Lower lobe of right lung (tissue), 2 donors: ENCODE measurements around the gene GFRA1. TPM values are rescaled to one million over a fixed set of nuclear protein-coding genes. Genes with fewer than 3 reads are reported as not detected.

Source experiments
- ATAC-seq, 2 donors: fragments of 200-7000 bp; cut with Tn5 transposase; one replicate each; pipeline ENCODE4 v1.9.1; 2020 to 2022; ENCODE audit warnings: mild to moderate bottlenecking in 2 of 2, moderate library complexity in 2 of 2
- DNase-seq: peaks from one replicate; pipeline ENCODE4 v3.0.0-alpha.2; 2020
- H3K27ac ChIP-seq: fragments of 200-600 bp; one replicate; pipeline ENCODE4 v1.8.0; 2022
- H3K27me3 ChIP-seq: fragments of 200-600 bp; one replicate; pipeline ENCODE4 v1.8.0; 2022; ENCODE audit warnings: low read depth
- H3K36me3 ChIP-seq: fragments of 200-600 bp; one replicate; pipeline ENCODE4 v1.8.0; 2022; ENCODE audit warnings: mild to moderate bottlenecking
- H3K4me1 ChIP-seq: fragments of 200-600 bp; one replicate; pipeline ENCODE4 v1.8.0; 2022
- H3K4me3 ChIP-seq: fragments of 200-600 bp; one replicate; pipeline ENCODE4 v1.8.0; 2022; ENCODE audit warnings: mild to moderate bottlenecking
- H3K9me3 ChIP-seq: fragments of 200-600 bp; one replicate; pipeline ENCODE4 v1.8.0; 2022
- CTCF ChIP-seq: fragments of 200-600 bp; IDR thresholded peaks from one replicate; pipeline ENCODE4 v1.8.0; 2022; ENCODE audit warnings: antibody characterized with exemption, mild to moderate bottlenecking
- intact Hi-C: fragments of 100-400 bp; cut with DNase I; formaldehyde crosslinking; loops from one replicate; pipeline ENCODE4 v1.11.0; 2022
- total RNA-seq: library from RNA; stranded (reverse); fragmentation: NEBNext Ultra II Directional; extraction: Animal tissue kit (Norgen Biotek cat#: 25700); gene quantifications from one replicate; pipeline ENCODE4 v1.2.1, GENCODE V29; 2021
- donor health status: DM: no; HTN: yes; CAD: no; lungs with severe emphysema.

The GFRA1 gene
- total RNA-seq, 1 donor from 2014 or later = 9.8 TPM

GRCh38 chr10:116247691-116248090 is 25.3 kb downstream of the GFRA1 start:
- TF ChIP-seq CTCF = no peak
- Histone ChIP-seq H3K4me1 (no peaks in the 10 kb centered on the region), H3K27me3 (no peaks in the 10 kb centered on the region), H3K9me3 (no peaks in the 10 kb centered on the region), H3K36me3 (no peaks in the 10 kb centered on the region), H3K27ac (no peak overlapping the region), H3K4me3 (no peak overlapping the region)
- ATAC-seq = no peak
- DNase-seq = no peak
- intact Hi-C loops = no loop called here

GRCh38 chr10:116246263-116246662 is 26.7 kb downstream of the GFRA1 start:
- Histone ChIP-seq H3K4me1 (no peaks in the 10 kb centered on the region), H3K9me3 (no peaks in the 10 kb centered on the region), H3K4me3 (no peak overlapping the region), H3K27ac (no peak overlapping the region), H3K36me3 (no peaks in the 10 kb centered on the region), H3K27me3 (no peaks in the 10 kb centered on the region)
- TF ChIP-seq CTCF = no peak
- no peak for ATAC-seq
- DNase-seq = no peak
- intact Hi-C loops = no loop called here

- Histone ChIP-seq H3K27me3 (no peaks in the 10 kb centered on the region), H3K27ac (no peak overlapping the region), H3K4me1 (no peaks in the 10 kb centered on the region), H3K4me3 (no peak overlapping the region), H3K36me3 (no peaks in the 10 kb centered on the region), H3K9me3 (no peaks in the 10 kb centered on the region)
- DNase-seq = no peak
- no peak for TF ChIP-seq CTCF
- no peak for ATAC-seq
- intact Hi-C loops = no loop called here
These were observed 27.9 kb downstream of the GFRA1 start for GRCh38 chr10:116245156-116245555.

- no peaks in the 10 kb centered on the region for H3K27me3 ChIP-seq
- ATAC-seq (no peak), DNase-seq (no peak)
- H3K9me3 ChIP-seq = no peaks in the 10 kb centered on the region
- TF ChIP-seq CTCF = no peak
- no peaks in the 10 kb centered on the region for H3K36me3 ChIP-seq
- intact Hi-C loops = no loop called here
- no peak overlapping the region for H3K27ac ChIP-seq
- H3K4me1 ChIP-seq = no peaks in the 10 kb centered on the region
- H3K4me3 ChIP-seq = no peak overlapping the region
These were observed 31.2 kb downstream of the GFRA1 start for GRCh38 chr10:116241642-116242410.

GRCh38 chr10:116241085-116241484 is 31.9 kb downstream of the GFRA1 start:
- Histone ChIP-seq H3K27ac (no peak overlapping the region), H3K4me3 (no peak overlapping the region), H3K36me3 (no peaks in the 10 kb centered on the region), H3K27me3 (no peaks in the 10 kb centered on the region), H3K9me3 (no peaks in the 10 kb centered on the region), H3K4me1 (no peaks in the 10 kb centered on the region)
- intact Hi-C loops = no loop called here
- no peak for TF ChIP-seq CTCF
- no peak for DNase-seq
- no peak for ATAC-seq
